GM23248 (cell line): Measurements from ENCODE around the gene HERC4.

Experiments used
- EZH2 ChIP-seq: fragments of 200-600 bp; sonication (generic); IDR thresholded peaks from 2 replicates; pipeline ENCODE4 v1.6.1; 2018; ENCODE audit warnings: antibody characterized with exemption, mild to moderate bottlenecking; ENCODE audit not compliant: insufficient read depth, poor library complexity, severe bottlenecking
- EZH2phosphoT487 ChIP-seq: fragments of 200-600 bp; sonication (generic); IDR thresholded peaks from 2 replicates; pipeline ENCODE4 v1.6.1; 2018; ENCODE audit warnings: antibody characterized with exemption, moderate library complexity, mild to moderate bottlenecking, low read depth; ENCODE audit not compliant: insufficient read depth

DNA sequence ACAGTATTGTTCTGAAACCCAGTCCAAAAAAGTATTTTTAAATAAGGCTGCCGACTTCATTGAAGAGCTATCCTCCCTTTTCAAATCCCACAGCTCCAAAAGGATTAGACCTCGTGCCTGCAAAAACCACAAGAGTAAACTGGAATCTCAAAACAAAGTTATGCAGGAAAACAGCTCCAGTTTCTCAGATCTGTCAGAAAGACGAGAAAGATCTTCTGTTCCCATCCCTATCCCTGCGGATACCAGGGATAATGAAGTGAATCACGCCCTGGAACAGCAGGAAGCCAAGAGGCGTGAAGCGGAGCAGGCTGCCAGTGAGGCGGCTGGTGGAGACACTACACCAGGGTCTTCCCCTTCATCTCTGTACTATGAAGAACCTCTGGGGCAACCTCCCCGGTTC is 46.8 kb upstream of the HERC4 start:
- TF ChIP-seq EZH2: no peak
- no peak for TF ChIP-seq EZH2phosphoT487
